ENCODE data around the gene RBM14.

DNA sequence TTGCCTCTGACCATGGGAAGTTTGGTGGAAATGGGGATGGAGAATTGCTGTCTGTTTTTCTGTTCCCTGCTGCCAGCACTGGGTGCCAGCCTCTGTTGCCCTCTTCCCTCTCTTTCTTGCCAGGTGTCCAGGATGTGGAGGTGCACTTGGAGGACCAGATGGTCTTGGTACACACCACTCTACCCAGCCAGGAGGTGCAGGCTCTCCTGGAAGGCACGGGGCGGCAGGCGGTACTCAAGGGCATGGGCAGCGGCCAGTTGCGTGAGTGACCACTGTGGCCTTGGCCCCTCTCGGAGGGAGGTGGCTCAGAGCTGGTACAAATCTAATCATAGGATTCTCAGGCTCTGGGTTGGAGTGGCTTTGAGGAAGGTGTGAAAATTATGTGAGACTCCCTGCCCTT lies 17.4 kb upstream of the RBM14 start:
- TF ChIP-seq, protein P1, sequence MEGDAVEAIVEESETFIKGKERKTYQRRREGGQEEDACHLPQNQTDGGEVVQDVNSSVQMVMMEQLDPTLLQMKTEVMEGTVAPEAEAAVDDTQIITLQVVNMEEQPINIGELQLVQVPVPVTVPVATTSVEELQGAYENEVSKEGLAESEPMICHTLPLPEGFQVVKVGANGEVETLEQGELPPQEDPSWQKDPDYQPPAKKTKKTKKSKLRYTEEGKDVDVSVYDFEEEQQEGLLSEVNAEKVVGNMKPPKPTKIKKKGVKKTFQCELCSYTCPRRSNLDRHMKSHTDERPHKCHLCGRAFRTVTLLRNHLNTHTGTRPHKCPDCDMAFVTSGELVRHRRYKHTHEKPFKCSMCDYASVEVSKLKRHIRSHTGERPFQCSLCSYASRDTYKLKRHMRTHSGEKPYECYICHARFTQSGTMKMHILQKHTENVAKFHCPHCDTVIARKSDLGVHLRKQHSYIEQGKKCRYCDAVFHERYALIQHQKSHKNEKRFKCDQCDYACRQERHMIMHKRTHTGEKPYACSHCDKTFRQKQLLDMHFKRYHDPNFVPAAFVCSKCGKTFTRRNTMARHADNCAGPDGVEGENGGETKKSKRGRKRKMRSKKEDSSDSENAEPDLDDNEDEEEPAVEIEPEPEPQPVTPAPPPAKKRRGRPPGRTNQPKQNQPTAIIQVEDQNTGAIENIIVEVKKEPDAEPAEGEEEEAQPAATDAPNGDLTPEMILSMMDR (IDR thresholded peaks at IDR 0.05), result no peak
- no peak for TF ChIP-seq POLR2A (IDR thresholded peaks at IDR 0.05)

All from testis (tissue), 2 donors.